SK-N-DZ (cell line): Measurements from ENCODE around the gene AUTS2.

Experiments used
- DNase-seq: peaks from one replicate; pipeline ENCODE4 v3.0.0-alpha.2; 2015; ENCODE audit warnings: low spot score

Gene AUTS2

GRCh38 chr7:69756235-69756634 is 158.0 kb downstream of the AUTS2 start:
- DNase-seq: no peak

- DNase-seq: no peak
Observed at GRCh38 chr7:69757528-69757927, 159.3 kb downstream of the AUTS2 start.

- DNase-seq: no peak
Observed at GRCh38 chr7:69757981-69758430, 159.7 kb downstream of the AUTS2 start.

GRCh38 chr7:69759373-69759772 is 161.1 kb downstream of the AUTS2 start:
- DNase-seq: no peak

- no peak for DNase-seq
Observed at GRCh38 chr7:69761290-69761922, 163.1 kb downstream of the AUTS2 start.

- DNase-seq: no peak
Observed at GRCh38 chr7:69762821-69763352, 164.6 kb downstream of the AUTS2 start.

GRCh38 chr7:69763513-69763912 is 165.2 kb downstream of the AUTS2 start:
- DNase-seq: peak; percentile 28

- no peak for DNase-seq
Observed at GRCh38 chr7:69764147-69764546, 165.9 kb downstream of the AUTS2 start.

GRCh38 chr7:69764681-69765080 is 166.4 kb downstream of the AUTS2 start:
- no peak for DNase-seq

- DNase-seq: no peak
Observed at GRCh38 chr7:69765879-69766278, 167.6 kb downstream of the AUTS2 start.

- no peak for DNase-seq
Observed at GRCh38 chr7:69768986-69769595, 170.8 kb downstream of the AUTS2 start.

GRCh38 chr7:69769826-69770225 is 171.6 kb downstream of the AUTS2 start:
- no peak for DNase-seq

- no peak for DNase-seq
Observed at GRCh38 chr7:69770613-69771012, 172.3 kb downstream of the AUTS2 start.

GRCh38 chr7:69772718-69773436 is 174.6 kb downstream of the AUTS2 start:
- DNase-seq: no peak

- no peak for DNase-seq
Observed at GRCh38 chr7:69773535-69774225, 175.4 kb downstream of the AUTS2 start.

GRCh38 chr7:69775231-69775771 is 177.0 kb downstream of the AUTS2 start:
- DNase-seq: peak; percentile 98

GRCh38 chr7:69776611-69777010 is 178.3 kb downstream of the AUTS2 start:
- DNase-seq: no peak

GRCh38 chr7:69778138-69778537 is 179.9 kb downstream of the AUTS2 start:
- DNase-seq: no peak

GRCh38 chr7:69780379-69780778 is 182.1 kb downstream of the AUTS2 start:
- DNase-seq: peak; percentile 80

- DNase-seq: no peak
Observed at GRCh38 chr7:69781412-69781846, 183.2 kb downstream of the AUTS2 start.

GRCh38 chr7:69782917-69783684 is 184.8 kb downstream of the AUTS2 start:
- no peak for DNase-seq
